ENCODE data around the gene UBXN10. TPM values are rescaled to one million over a fixed set of nuclear protein-coding genes. Genes with fewer than 3 reads are reported as not detected.

Gene UBXN10
- total and polyA plus RNA-seq, 7 donors: 0.04 to 0.48 (median 0.17) TPM

GRCh38 chr1:20179371-20180128 lies 6.3 kb upstream of the UBXN10 start:
- no peak for DNase-seq
- no peak for TF ChIP-seq CTCF (IDR thresholded peaks at IDR 0.05)

GRCh38 chr1:20180129-20180843 lies 5.6 kb upstream of the UBXN10 start:
- ATAC-seq (no peak), DNase-seq (no peak)
- Histone ChIP-seq H3K4me1 (no peaks in the 10 kb centered on the region), H3K27me3 (ENCODE audit: insufficient read depth in 3 of 3, low read length in 2 of 3) (peaks cover 0 to 5% (median 0%) of the 10 kb centered on the region in 3 donors), H3K9me3 (no peaks in the 10 kb centered on the region), H3K4me3 (no peak overlapping the region), H3K27ac (no peak overlapping the region), H3K36me3 (ENCODE audit: insufficient read depth in 1 of 2, low read depth in 1 of 2) (no peaks in the 10 kb centered on the region)
- intact Hi-C loops (cut with DNase I): no loop called here
- 80 to 85% (median 81%) methylated on average over 6 of the region's 6 CpGs for WGBS, 3 donors
- no peak for TF ChIP-seq CTCF (IDR thresholded peaks at IDR 0.05)

More at GRCh38 chr1:20179371-20180128, 6.3 kb upstream of the UBXN10 start:
- intact Hi-C loops (cut with DNase I): no loop called here
- 90 to 96% (median 92%) methylated on average over 2 of the region's 2 CpGs for WGBS, 3 donors
- H3K36me3 ChIP-seq (ENCODE audit: insufficient read depth in 1 of 2, low read depth in 1 of 2): no peaks in the 10 kb centered on the region
- ATAC-seq: no peak
- H3K27ac ChIP-seq: no peak overlapping the region
- H3K27me3 ChIP-seq (ENCODE audit: insufficient read depth in 3 of 3, low read length in 2 of 3): no peaks in the 10 kb centered on the region
- H3K4me1 ChIP-seq: no peaks in the 10 kb centered on the region
- H3K4me3 ChIP-seq: no peak overlapping the region
- no peaks in the 10 kb centered on the region for H3K9me3 ChIP-seq

- intact Hi-C loops (cut with DNase I): no loop called here
Observed at GRCh38 chr1:20180844-20181207, 5.1 kb upstream of the UBXN10 start.

GRCh38 chr1:20182415-20182814 lies 3.5 kb upstream of the UBXN10 start:
- TF ChIP-seq CTCF (IDR thresholded peaks at IDR 0.05): no peak
- ATAC-seq: no peak

More at GRCh38 chr1:20180844-20181207, 5.1 kb upstream of the UBXN10 start:
- Histone ChIP-seq H3K4me3 (no peak overlapping the region), H3K9me3 (no peaks in the 10 kb centered on the region), H3K4me1 (no peaks in the 10 kb centered on the region), H3K36me3 (ENCODE audit: insufficient read depth in 1 of 2, low read depth in 1 of 2) (no peaks in the 10 kb centered on the region), H3K27ac (no peak overlapping the region), H3K27me3 (ENCODE audit: insufficient read depth in 3 of 3, low read length in 2 of 3) (peaks cover 0 to 11% (median 0%) of the 10 kb centered on the region in 3 donors)
- 77 to 92% (median 90%) methylated on average over 3 of the region's 3 CpGs for WGBS, 3 donors
- ATAC-seq: no peak
- TF ChIP-seq CTCF (IDR thresholded peaks at IDR 0.05): no peak
- DNase-seq: no peak

More at GRCh38 chr1:20182415-20182814, 3.5 kb upstream of the UBXN10 start:
- Histone ChIP-seq H3K27me3 (ENCODE audit: insufficient read depth in 3 of 3, low read length in 2 of 3) (peaks cover 0 to 24% (median 0%) of the 10 kb centered on the region in 3 donors), H3K36me3 (ENCODE audit: insufficient read depth in 1 of 2, low read depth in 1 of 2) (no peaks in the 10 kb centered on the region), H3K27ac (no peak overlapping the region), H3K4me1 (no peaks in the 10 kb centered on the region), H3K4me3 (no peak overlapping the region), H3K9me3 (no peaks in the 10 kb centered on the region)
- DNase-seq: no peak
- intact Hi-C loops (cut with DNase I): no loop called here

All from psoas muscle (tissue), 8 donors.